GM18870 (cell line): ENCODE results near the gene TMEM252.
A peak's percentile ranks its signal among the peaks of the same experiment; 100 is the strongest.

Source experiments
- ATAC-seq: cut with Tn5 transposase; IDR thresholded peaks from one replicate; pipeline ENCODE4 v1.9.1; 2021; ENCODE audit warnings: moderate library complexity; ENCODE audit not compliant: unreplicated experiment

The TMEM252 gene

DNA sequence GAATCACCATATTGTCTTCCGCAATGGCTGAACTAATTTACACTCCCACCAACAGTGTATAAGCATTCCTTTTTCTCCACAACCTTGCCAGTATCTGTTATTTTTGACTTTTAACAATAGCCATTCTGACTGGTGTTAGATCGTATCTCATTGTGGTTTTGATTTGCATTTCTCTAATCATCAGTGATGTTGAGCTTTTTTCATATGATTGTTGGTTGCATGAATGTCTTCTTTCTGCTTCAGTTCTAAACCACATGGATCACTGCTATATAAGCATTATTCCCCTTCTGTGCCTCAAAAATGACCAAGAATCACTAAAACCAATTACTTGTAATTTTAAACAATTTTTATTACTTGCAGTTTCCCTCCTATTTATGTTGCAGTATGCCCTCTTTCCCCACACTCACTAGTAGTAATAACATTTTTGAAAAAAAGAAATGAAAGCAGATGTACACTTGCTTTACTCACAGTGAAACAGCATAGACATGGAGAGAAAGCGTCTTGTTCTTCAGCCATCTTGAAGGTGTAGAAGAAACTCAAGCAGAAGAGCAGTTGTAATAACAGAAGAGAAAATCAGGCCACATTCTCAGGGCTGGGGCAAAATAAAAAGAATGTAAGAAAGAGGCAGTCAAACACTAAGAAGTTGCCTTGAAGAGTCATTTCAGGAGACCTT is 4.5 kb upstream of the TMEM252 start:
- peak; percentile 50 for ATAC-seq

DNA sequence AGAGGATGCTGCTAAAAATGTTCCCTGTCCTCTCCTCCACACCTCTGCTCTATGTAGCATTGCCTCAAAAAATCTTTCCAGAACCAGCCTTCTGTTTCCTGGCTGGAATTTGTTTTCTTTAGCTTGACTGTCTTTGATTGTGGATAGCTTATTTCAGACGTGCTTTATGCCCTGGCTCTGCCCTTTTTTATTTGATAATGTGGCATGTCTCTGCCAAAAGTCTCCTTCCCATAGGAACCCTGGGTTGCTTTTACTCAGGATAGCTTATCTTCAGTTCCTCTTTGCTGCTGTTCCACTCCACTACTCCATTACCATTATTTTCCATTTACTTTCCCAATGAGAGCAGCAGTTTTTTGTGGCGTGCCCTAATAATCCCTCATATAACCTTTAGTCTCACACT is 885 bp upstream of the TMEM252 start:
- ATAC-seq: no peak

DNA sequence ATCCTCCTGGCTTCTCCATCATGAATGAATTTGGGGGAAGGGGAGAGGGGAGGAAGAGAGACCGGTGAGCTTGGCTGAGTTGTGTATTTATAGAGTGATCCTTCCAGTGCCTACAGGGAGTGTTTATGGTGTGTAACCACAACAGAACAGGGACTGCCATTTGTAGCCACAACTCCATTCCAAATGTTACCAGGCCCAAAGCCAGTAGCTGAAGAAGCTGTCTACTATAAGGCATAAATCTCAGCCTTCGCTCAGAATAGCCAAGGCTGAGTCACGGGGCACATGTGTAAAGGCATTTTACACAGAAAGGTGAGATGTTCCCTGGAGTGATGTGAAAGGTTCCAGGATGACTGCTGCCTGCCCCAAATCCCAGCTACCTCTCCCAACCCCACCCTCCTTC is 2.5 kb downstream of the TMEM252 start:
- ATAC-seq: no peak

DNA sequence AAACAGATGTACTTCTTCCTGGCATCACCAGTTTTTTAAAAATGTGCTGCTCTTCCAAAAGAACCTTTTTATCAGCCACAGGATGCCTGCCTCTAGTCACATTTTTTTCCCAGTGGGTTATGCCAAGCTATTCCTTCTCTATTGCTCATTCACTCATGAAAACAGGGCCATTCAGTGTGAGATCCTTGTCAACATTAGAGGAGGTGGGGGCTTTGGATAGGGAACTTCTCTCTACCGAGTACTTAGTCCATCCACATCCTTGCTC is 3.1 kb downstream of the TMEM252 start:
- ATAC-seq: no peak

DNA sequence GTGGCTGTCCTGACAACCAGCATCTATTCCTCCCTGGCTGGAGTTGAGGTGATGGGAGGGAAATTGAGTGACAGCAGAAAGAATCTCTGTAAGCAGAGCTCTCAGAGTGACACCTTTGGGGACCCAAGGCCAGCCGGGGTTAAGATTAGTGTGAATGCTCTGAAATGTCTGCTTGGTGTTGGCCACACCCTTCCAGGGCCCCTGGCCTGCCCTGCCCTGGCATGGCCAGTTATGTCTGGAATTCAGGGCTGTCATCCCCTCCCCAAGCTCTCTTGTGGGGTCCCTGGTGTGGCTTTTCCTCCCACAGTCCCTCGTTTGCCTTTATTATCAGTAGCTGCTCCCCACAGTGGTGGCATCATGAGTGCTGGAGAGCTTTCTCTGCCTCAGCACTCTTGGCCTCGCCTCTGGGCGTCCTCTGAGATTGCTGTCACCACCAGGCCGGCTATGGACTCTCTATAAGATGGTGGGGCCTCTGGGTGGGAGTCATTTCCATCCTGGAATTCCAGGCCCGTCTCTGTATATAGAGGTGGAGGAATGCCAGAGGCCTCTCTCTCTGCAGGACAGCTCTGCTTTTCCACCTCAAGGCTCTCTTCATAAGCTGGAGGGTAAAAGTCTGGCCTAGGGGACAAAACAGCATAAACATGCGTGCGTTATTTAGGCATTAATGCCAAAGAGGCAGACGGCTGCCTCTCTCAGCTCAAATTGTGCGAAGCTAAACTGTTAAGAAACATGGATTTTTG is 3.6 kb downstream of the TMEM252 start:
- ATAC-seq: no peak

DNA sequence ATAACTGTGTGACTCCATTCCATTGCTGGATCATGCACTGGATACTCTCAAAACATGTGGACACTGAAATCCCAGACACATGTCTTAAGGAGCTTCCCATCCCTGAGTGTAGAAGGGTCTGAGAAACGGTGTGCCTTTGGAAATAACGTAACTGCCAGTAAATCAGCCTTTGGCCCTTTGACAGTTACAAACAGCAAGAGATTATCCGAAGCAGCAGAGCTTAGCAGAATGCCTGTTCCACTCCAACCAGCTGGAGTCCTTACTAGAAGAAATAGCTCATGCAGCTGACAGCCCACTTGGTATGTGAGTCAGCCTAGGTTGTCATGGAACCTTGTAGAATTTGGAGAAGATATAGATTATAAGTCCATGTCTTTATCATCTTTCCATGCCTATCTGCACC is 7.0 kb downstream of the TMEM252 start:
- no peak for ATAC-seq

DNA sequence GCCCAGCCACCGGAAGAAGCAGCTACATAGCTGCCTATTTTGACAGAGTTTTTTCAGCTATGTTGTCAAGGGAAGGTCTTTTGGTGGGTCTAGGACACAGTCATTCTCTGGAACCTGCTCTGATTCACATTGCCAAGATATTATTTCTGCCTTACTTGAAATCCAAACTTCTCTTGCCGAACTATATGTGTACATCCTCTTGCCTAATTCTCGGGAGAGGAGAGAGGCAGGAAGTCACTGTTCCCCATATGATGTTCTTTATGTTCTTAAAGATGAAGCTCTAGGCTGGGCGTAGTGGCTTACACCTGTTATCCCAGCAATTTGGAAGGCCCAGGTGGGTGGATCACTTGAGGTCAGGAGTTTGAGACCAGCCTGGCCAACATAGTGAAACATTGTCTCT is 8.6 kb downstream of the TMEM252 start:
- no peak for ATAC-seq

DNA sequence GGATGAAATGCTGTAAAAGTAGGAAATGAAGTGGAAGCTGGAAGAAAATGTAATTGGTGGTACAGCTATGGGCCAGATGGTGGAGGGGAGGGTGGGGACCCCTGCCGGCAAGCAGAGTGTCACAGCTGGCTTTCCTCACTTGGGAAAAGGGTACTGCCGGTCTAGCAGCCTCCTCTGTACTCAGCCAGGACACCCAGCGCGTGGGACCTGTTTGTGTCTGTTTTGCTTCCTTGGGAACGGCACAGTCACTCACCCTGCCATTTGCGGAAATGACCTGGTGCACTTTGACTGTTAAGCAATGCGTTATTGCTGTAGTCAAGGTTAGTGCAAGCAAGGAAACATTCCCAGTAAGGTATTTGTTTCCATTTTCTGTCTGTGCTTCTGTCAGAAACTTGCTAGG is 10.1 kb downstream of the TMEM252 start:
- no peak for ATAC-seq

DNA sequence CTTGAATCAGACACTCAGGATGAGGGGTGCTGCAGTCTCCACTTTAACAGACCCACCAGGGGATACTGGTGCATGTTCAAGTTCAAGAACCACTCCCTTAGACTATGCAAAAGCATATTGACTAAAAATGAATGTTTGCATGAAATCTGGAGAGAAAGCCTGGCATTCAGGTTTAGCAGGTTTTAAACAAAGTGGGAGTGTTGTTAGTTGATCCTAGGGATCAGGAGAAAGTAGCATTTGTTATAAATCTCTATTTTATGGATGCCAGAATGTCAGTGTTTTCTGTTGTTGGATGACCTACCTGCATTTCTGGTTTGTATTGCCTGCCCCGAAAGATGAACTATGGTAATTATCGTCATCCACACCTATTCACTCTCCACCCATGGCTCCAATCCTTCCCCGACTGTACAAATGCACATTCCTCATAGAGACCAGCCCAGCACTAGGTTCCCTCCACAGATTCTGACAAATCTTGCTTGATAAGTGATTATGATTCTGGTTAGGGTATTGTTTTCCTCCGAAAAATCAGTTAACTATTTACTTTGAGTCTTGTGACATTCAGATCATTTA is 17.2 kb downstream of the TMEM252 start:
- ATAC-seq: no peak

DNA sequence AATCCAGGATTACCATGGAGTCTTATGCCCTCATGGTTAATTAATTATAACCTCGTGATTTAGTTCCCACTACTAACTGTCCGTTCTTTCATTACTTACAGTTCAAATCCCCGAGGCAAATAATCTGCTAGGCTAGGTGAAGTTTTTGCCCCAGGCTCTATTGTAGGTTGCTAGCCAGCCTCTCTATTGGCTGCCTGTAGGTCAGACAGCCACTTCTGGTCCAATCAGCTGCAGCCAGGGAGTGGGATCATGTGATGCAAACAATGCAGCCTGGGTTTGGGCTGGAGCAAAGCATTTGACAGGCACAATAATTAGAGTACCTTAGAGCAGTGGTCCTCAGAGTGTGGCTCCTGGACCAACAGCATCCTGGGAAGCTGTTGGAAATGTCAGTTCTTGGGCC is 17.7 kb downstream of the TMEM252 start:
- no peak for ATAC-seq

DNA sequence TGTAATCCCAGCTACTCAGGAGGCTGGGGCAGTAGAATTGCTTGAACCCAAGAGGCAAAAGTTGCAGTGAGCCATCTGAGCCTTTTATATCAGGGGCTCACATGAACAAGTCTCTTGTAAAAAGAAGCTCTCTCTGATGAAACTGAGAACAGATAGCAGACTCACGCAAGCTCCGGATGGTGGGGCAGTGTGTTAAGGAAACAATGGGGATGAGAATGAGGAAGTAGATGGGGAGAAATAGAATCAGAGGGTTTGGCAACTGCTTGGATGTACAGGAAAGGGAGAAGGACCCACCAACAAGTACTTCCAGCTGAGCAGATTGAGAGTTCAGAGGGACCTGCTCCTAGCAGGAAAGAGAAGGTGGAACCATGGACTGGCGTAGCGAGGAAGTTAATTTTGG is 18.6 kb downstream of the TMEM252 start:
- ATAC-seq: no peak

DNA sequence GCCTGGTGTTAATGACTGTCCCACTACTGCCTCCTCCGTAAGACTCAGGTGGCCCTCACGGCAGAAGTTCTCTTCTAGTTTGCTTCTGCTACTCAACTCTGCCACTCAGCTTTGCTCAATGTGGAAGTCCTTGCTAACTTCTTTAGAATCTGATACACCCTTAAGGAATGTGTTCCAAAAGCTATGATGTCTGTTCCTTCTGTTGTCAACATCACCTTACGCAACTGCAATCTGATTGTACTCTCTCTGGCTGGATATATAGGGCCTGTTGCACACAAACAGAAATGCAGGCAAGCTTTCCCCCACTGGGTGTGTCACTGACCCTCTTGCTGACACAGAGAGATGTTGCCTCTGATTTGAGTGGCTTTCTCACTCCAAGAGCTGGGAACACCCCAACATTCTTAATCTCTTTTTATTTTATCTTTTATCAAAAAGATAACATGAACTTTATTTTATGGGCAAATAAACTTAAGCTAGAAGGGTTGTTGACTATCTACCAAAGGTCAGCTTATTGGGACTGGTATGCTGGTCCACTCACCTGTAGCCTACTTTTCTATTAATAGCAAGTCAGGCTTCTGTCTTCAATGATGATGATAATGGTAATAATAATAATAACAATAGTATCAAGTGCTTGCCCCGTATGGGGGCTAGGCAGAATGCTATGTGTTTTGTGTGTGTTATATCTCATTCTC is 25.2 kb downstream of the TMEM252 start:
- no peak for ATAC-seq

DNA sequence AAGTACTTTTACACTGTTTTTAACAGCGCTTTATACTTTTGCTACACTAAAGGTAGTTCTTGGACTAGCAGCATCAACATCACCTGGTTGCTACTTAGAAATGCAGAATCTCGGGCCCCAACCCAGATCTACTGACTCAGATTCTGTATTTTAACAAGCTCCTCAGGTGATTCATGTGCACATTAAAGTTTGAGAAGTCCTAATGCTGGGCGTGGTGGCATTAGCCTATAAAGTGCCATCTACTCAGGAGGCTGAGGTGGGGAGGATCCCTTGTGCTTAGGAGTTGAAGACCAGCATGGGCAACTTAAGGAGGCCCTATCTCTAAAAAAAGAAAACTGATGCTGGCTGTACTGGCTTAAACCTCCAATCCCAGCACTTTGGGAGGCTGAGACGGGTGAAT is 26.7 kb downstream of the TMEM252 start:
- ATAC-seq: no peak

DNA sequence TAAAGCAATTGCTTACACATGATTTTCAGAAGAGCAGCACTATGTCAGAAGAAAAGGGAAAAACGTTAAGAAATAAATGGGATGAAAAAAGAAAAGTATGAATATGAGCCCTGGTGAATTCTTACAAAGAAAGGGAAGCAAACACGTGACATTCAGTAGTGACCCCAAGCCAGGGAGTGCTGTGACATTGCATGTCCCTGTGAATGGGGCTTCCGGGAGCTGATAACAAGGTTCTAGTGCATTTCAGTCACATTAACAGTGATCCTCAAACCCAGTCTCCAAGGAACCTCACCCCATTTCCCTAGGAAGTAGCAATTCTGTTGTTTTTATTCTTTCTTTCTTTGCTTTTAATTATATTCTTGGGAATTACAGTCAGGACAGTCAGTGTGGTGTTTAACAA is 27.3 kb downstream of the TMEM252 start:
- no peak for ATAC-seq

DNA sequence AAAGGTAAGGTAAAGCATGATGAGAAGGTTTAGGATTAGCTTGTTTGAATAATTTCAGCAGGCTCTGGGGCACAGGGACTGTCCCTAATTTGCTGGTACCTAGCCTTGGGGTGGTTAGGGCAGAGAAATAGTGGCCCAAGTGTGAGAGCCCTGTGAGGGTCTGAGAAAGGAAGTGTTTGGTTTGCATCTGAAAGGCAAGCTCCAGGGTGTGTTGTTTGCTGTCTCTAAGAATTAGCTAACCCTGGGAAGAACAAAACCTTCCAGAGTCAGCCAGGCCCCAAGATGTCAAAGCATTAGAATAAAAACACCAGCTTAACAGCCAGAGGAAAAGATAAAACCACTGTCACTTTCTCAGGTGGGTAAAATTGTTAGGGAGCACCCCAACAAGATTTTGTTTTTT is 31.0 kb downstream of the TMEM252 start:
- no peak for ATAC-seq

DNA sequence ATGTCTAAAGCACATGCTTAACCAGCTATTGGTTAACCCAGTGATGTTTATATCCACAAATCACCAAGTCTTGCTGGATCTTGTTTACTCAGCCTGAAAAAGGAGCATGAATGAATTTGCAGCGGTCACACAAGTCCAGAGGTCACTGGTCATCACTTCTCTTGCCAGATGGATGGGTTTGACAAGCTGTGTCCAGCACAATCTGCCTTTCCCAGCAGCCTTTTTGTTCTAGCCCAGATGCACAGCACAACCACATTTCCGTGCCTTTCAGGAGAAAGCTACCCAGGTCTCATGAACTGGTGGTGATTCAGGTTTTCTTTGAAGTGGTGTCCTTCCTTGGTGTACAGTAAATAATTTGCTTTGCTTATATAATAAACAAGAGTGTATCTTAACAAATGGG is 32.1 kb downstream of the TMEM252 start:
- no peak for ATAC-seq

DNA sequence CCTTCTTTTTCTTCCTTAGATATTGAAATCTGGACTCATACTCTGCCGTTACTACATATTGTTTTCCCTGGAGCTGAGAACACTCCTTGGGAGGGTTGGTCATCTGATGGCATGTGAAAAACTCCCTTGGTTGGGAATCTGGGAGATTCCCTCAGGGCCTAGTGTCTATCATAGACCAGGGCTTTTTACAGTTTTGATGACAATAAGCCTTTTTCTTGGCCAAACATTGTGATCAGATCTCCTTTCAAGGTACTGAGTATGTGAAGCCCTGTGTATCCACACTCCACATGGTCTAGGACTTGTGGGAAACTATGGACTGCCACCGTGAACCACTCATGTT is 32.9 kb downstream of the TMEM252 start:
- ATAC-seq: no peak

DNA sequence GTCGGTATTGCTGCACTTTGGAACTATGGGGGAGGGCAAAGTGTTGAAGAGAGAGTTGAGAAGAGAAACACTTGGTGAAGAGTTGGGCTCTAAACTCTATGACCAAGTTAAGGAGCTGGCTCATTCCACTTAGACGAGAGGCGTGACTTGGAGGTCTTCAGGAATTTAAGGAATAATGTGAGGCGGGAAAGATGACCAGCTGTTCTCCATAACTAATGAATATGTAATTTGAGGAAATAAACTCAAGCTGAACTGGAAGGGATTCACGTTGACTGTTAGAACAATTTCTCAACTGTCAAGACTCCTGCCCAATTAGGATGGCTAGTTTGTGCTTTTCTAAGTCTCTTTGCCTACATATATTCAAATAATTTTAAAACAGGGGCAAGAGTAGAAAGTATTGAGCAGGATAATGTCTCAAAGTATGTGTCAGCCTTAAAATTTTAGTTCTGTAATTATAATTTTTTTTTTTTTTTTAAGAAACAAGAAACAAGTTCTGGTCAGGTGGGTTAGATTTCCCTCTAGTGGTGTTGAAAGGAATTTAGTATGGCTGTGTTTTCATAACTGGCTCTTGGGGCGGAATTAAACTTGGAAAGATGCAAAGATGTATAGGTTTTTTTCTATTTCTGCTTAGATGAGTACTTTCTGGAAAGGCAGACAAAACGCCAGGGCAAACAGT is 33.4 kb downstream of the TMEM252 start:
- no peak for ATAC-seq

DNA sequence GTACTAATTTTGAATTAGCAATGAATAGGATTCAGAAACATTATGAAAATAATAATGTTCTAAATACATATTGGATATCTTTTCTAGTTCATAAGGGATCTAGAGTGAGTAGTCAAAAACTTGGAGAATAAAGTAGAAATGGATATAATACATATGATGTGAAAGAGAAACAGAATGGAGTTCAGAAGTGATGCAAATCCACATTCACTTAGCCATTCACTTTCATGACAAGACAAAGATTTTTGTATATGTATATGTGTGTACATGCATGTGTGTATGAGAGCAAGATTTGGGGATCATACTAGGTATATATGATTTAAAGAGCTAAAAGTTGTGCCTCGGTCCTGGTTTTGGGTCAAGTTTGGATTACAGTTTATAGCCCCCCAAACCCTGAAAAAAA is 34.1 kb downstream of the TMEM252 start:
- no peak for ATAC-seq

DNA sequence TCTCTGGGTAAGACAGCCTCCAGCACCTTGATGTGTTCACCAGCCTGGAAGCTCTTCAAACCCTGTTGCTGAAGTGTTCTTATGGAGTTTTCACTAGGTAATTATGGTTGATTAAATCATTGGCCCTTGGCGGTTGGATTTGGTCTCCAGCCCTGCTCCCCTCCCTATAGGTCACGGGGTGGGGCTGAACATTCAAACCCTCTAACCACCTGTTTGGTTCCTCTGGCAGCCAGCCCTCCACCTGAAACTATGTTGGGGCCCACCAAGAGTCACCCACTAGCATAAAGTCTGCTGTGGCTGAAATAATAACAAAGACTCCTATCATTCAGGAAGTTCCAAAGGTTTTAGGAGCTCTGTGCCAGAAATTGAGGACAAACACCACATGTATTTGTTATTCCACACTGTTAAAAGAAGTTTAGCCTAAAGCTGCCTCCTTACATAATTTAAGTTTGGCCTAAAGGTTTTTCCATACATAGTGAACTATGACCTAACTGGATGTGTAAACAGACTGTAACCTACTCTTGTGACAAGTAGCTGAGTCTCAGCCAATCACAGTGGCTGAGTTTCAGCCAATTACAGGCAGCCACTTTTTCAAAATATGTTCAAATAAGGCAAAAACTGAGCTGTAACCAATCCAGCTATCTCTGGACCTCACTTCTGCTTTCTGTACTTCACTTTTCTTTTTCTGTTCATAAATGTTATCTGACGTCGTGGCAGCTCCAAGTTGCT is 34.8 kb downstream of the TMEM252 start:
- ATAC-seq: peak; percentile 73

DNA sequence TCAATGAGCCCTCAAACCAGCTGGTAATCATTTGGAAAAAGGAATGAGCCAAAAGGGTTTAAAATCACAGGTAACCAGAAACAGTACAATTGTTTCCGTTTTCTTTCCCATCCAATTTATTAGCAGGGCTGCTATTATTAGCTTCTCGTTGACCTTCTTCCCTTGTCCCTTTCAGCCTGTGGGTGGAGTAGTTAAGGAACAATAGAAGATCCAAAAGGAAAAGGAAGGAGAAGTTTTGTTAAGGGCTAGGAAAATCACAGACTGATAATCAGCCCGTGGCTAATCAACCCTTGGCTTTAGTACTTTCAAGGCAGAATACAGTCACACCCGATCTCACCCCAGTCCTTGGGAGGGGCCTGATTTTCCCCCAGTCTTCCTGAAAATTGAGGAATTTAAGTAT is 38.4 kb downstream of the TMEM252 start:
- ATAC-seq: no peak
